Lung (tissue), 12 donors: ENCODE data around the gene CAMK2D. TPM values are rescaled to one million over a fixed set of nuclear protein-coding genes. Genes with fewer than 3 reads are reported as not detected.

ENCODE experiments used
- ATAC-seq: fragments of 200-7000 bp; cut with Tn5 transposase; one replicate; pipeline ENCODE4 v1.9.1; 2020; ENCODE audit warnings: moderate number of reproducible peaks; ENCODE audit not compliant: insufficient read depth, low FRiP score
- DNase-seq, 3 donors: peaks; one replicate each; pipeline ENCODE4 v3.0.0-alpha.2; 2013 to 2017
- H3K27ac ChIP-seq, 2 donors: one replicate each; pipeline ENCODE4 v1.5.1; 2013; ENCODE audit warnings: mild to moderate bottlenecking in 2 of 2, moderate library complexity in 2 of 2, control low read depth in 1 of 2, inconsistent platforms in 1 of 2, low read depth in 1 of 2, low read length in 1 of 2
- H3K27me3 ChIP-seq, 3 donors: one replicate each; pipeline ENCODE4 v1.5.1; 2013; ENCODE audit warnings: low read length in 2 of 3; ENCODE audit not compliant: control insufficient read depth in 3 of 3, insufficient read depth in 3 of 3
- H3K36me3 ChIP-seq, 4 donors: one replicate each; pipeline ENCODE4 v1.5.1; 2013; ENCODE audit warnings: low read length in 4 of 4, mild to moderate bottlenecking in 1 of 4, moderate library complexity in 1 of 4; ENCODE audit not compliant: control insufficient read depth in 4 of 4, insufficient read depth in 4 of 4
- H3K4me1 ChIP-seq, 5 donors: one replicate each; pipeline ENCODE4 v1.5.1; 2013; ENCODE audit warnings: low read length in 5 of 5, mild to moderate bottlenecking in 2 of 5, moderate library complexity in 1 of 5; ENCODE audit not compliant: control insufficient read depth in 5 of 5, insufficient read depth in 5 of 5
- H3K4me3 ChIP-seq: one replicate; pipeline ENCODE4 v1.5.1; 2013; ENCODE audit warnings: mild to moderate bottlenecking, control low read depth, moderate library complexity
- H3K9ac ChIP-seq, 2 donors: one replicate each; pipeline ENCODE4 v1.5.1; 2013; ENCODE audit warnings: low read length in 2 of 2, control low read depth in 1 of 2; ENCODE audit not compliant: insufficient read depth in 1 of 2
- H3K9me3 ChIP-seq, 4 donors: one replicate each; pipeline ENCODE4 v1.5.1; 2013; ENCODE audit warnings: low read length in 3 of 4, mild to moderate bottlenecking in 1 of 4, moderate library complexity in 1 of 4; ENCODE audit not compliant: control insufficient read depth in 4 of 4, insufficient read depth in 3 of 4
- CTCF ChIP-seq: IDR thresholded peaks from 2 replicates; pipeline ENCODE4 v1.5.1; 2012; ENCODE audit warnings: mild to moderate bottlenecking; ENCODE audit errors: control extremely low read depth, extremely low read depth
- WGBS, 2 donors: extraction: QIAGEN DNeasy Blood & Tissue Kit; methylation state at CpG; one replicate each; pipeline ENCODE4 v1.1.7; 2013; 5-methylcytosine and 5-hydroxymethylcytosine counted together
- polyA plus RNA-seq, 2 donors: library from polyadenylated mRNA; stranded (reverse); fragments of 200-250 nt; gene quantifications; one replicate each; pipeline ENCODE4 v1.2.1, GENCODE V29; 2013
- total RNA-seq, 2 donors: library from RNA; depleted of rRNA in 1 of 2; stranded (reverse); fragments of >200 nt in 1 of 2; gene quantifications; one replicate each; pipeline ENCODE4 v1.2.1, GENCODE V29; 2014 to 2021
- donor health status: control.
- donor health status: control.
- donor health status: Bipolar disorder and iron deficiency.
- donor health status: healthy.
- donor health status: DM: yes; HTN: yes; CAD: no.

CAMK2D gene
- total and polyA plus RNA-seq, 4 donors = 11.9 to 98.2 (median 36.6) TPM

- H3K27ac ChIP-seq = no peak overlapping the region
- DNase-seq (no peak), ATAC-seq (no peak)
- no peaks in the 10 kb centered on the region for H3K27me3 ChIP-seq
- no peak overlapping the region for H3K4me3 ChIP-seq
- peaks cover 0 to 4% (median 0%) of the 10 kb centered on the region in 4 donors for H3K9me3 ChIP-seq
- peaks cover 0 to 4% (median 0%) of the 10 kb centered on the region in 5 donors for H3K4me1 ChIP-seq
- H3K9ac ChIP-seq = no peak overlapping the region
- no peak for TF ChIP-seq CTCF
- no peaks in the 10 kb centered on the region for H3K36me3 ChIP-seq
Measured at GRCh38 chr4:113788888-113789287, 27.4 kb upstream of the CAMK2D start.

GRCh38 chr4:113785781-113786180, 24.2 kb upstream of the CAMK2D start:
- H3K4me3 ChIP-seq = no peak overlapping the region
- no peak for TF ChIP-seq CTCF
- H3K9ac ChIP-seq = no peak overlapping the region
- no peaks in the 10 kb centered on the region for H3K36me3 ChIP-seq
- H3K27me3 ChIP-seq = no peaks in the 10 kb centered on the region
- no peaks in the 10 kb centered on the region for H3K9me3 ChIP-seq
- WGBS, 2 donors = 67 to 84% methylated on average over 2 of the region's 2 CpGs
- ATAC-seq = no peak
- no peak overlapping the region for H3K27ac ChIP-seq
- peaks cover 0 to 4% (median 0%) of the 10 kb centered on the region in 5 donors for H3K4me1 ChIP-seq
- DNase-seq = no peak

- TF ChIP-seq CTCF = no peak
- H3K4me1 ChIP-seq = peaks cover 0 to 4% (median 0%) of the 10 kb centered on the region in 5 donors
- no peak overlapping the region for H3K9ac ChIP-seq
- no peak overlapping the region for H3K4me3 ChIP-seq
- 56 to 67% methylated on average over 2 of the region's 2 CpGs for WGBS, 2 donors
- no peaks in the 10 kb centered on the region for H3K27me3 ChIP-seq
- H3K9me3 ChIP-seq = no peaks in the 10 kb centered on the region
- peak overlapping the region in 1 of 2 donors; percentile 10 for H3K27ac ChIP-seq
- H3K36me3 ChIP-seq = no peaks in the 10 kb centered on the region
- peak in 2 of 3 donors; percentile 64 to 79 for DNase-seq
- ATAC-seq = peak; percentile 77
Measured at GRCh38 chr4:113784497-113785250, 23.1 kb upstream of the CAMK2D start.
